ENCODE data around the gene MAPK8.

Gene MAPK8

GRCh38 chr10:48331436-48331835, 25.0 kb downstream of the MAPK8 start:
- no CpG with 5 or more reads among the region's 1 CpG for WGBS (ENCODE audit: extremely low coverage, insufficient coverage, low lambda C conversion rate)
- no peak for DNase-seq
- H3K4me3 ChIP-seq (ENCODE audit: low read length), result no peak overlapping the region

GRCh38 chr10:48332166-48332870, 25.8 kb downstream of the MAPK8 start:
- no peaks in the 10 kb centered on the region for H3K36me3 ChIP-seq (ENCODE audit: control insufficient read depth, insufficient read depth, low read length)
- no CpG with 5 or more reads among the region's 5 CpGs for WGBS (ENCODE audit: extremely low coverage, insufficient coverage, low lambda C conversion rate)
- H3K4ac ChIP-seq (ENCODE audit: low read depth, low read length), result no peak overlapping the region

More at GRCh38 chr10:48331436-48331835, 25.0 kb downstream of the MAPK8 start:
- Histone ChIP-seq H4K5ac (ENCODE audit: low read length) (no peak overlapping the region), H2AK5ac (ENCODE audit: low read length) (no peak overlapping the region), H3K79me2 (ENCODE audit: control insufficient read depth, insufficient read depth, low read length) (peaks cover 3% of the 10 kb centered on the region), H2BK5ac (ENCODE audit: low read length) (no peak overlapping the region), H3K18ac (ENCODE audit: low read length) (no peak overlapping the region), H3K9ac (ENCODE audit: low read length) (no peak overlapping the region), H3K27me3 (ENCODE audit: insufficient read depth, low read length, poor library complexity) (no peaks in the 10 kb centered on the region), H2BK15ac (replicated peaks; ENCODE audit: low read depth) (no peak overlapping the region), H3K23ac (ENCODE audit: low read length) (no peak overlapping the region), H3K27ac (ENCODE audit: low read depth, low read length) (no peak overlapping the region), H2BK120ac (ENCODE audit: low read depth, low read length) (no peak overlapping the region), H3K4ac (ENCODE audit: low read depth, low read length) (no peak overlapping the region), H3K4me2 (ENCODE audit: low read length) (no peak overlapping the region), H3K4me1 (ENCODE audit: control insufficient read depth, low read depth, low read length) (no peaks in the 10 kb centered on the region), H3K56ac (ENCODE audit: low read length) (no peak overlapping the region), H4K8ac (ENCODE audit: low read depth, low read length) (no peak overlapping the region), H3K79me1 (ENCODE audit: low read length) (peaks cover 10% of the 10 kb centered on the region), H3K36me3 (ENCODE audit: control insufficient read depth, insufficient read depth, low read length) (no peaks in the 10 kb centered on the region)

GRCh38 chr10:48332871-48333216, 26.4 kb downstream of the MAPK8 start:
- Histone ChIP-seq H3K27ac (ENCODE audit: low read depth, low read length) (no peak overlapping the region), H3K23ac (ENCODE audit: low read length) (no peak overlapping the region), H4K8ac (ENCODE audit: low read depth, low read length) (no peak overlapping the region), H3K9ac (ENCODE audit: low read length) (no peak overlapping the region), H3K27me3 (ENCODE audit: insufficient read depth, low read length, poor library complexity) (no peaks in the 10 kb centered on the region), H3K36me3 (ENCODE audit: control insufficient read depth, insufficient read depth, low read length) (no peaks in the 10 kb centered on the region), H3K18ac (ENCODE audit: low read length) (no peak overlapping the region), H3K4me1 (ENCODE audit: control insufficient read depth, low read depth, low read length) (no peaks in the 10 kb centered on the region), H2BK15ac (replicated peaks; ENCODE audit: low read depth) (no peak overlapping the region), H4K5ac (ENCODE audit: low read length) (no peak overlapping the region), H3K79me1 (ENCODE audit: low read length) (peaks cover 10% of the 10 kb centered on the region), H2AK5ac (ENCODE audit: low read length) (no peak overlapping the region), H2BK120ac (ENCODE audit: low read depth, low read length) (no peak overlapping the region), H3K56ac (ENCODE audit: low read length) (no peak overlapping the region), H3K4me2 (ENCODE audit: low read length) (no peak overlapping the region), H2BK5ac (ENCODE audit: low read length) (no peak overlapping the region), H3K4ac (ENCODE audit: low read depth, low read length) (no peak overlapping the region), H3K79me2 (ENCODE audit: control insufficient read depth, insufficient read depth, low read length) (peaks cover 3% of the 10 kb centered on the region), H3K4me3 (ENCODE audit: low read length) (no peak overlapping the region)
- no CpG with 5 or more reads among the region's 1 CpG for WGBS (ENCODE audit: extremely low coverage, insufficient coverage, low lambda C conversion rate)
- DNase-seq, result no peak

More at GRCh38 chr10:48332166-48332870, 25.8 kb downstream of the MAPK8 start:
- DNase-seq, result no peak
- Histone ChIP-seq H3K4me3 (ENCODE audit: low read length) (no peak overlapping the region), H3K18ac (ENCODE audit: low read length) (no peak overlapping the region), H2BK15ac (replicated peaks; ENCODE audit: low read depth) (no peak overlapping the region), H3K27ac (ENCODE audit: low read depth, low read length) (no peak overlapping the region), H3K79me1 (ENCODE audit: low read length) (peaks cover 10% of the 10 kb centered on the region), H4K8ac (ENCODE audit: low read depth, low read length) (no peak overlapping the region), H3K4me1 (ENCODE audit: control insufficient read depth, low read depth, low read length) (no peaks in the 10 kb centered on the region), H3K4me2 (ENCODE audit: low read length) (no peak overlapping the region), H2AK5ac (ENCODE audit: low read length) (no peak overlapping the region), H3K79me2 (ENCODE audit: control insufficient read depth, insufficient read depth, low read length) (peaks cover 3% of the 10 kb centered on the region), H3K56ac (ENCODE audit: low read length) (no peak overlapping the region), H3K27me3 (ENCODE audit: insufficient read depth, low read length, poor library complexity) (no peaks in the 10 kb centered on the region), H2BK5ac (ENCODE audit: low read length) (no peak overlapping the region), H2BK120ac (ENCODE audit: low read depth, low read length) (no peak overlapping the region), H4K5ac (ENCODE audit: low read length) (no peak overlapping the region), H3K9ac (ENCODE audit: low read length) (no peak overlapping the region), H3K23ac (ENCODE audit: low read length) (no peak overlapping the region)

- peaks cover 3% of the 10 kb centered on the region for H3K79me2 ChIP-seq (ENCODE audit: control insufficient read depth, insufficient read depth, low read length)
- no peak overlapping the region for H3K4me3 ChIP-seq (ENCODE audit: low read length)
- no peak overlapping the region for H3K23ac ChIP-seq (ENCODE audit: low read length)
- no peak overlapping the region for H2AK5ac ChIP-seq (ENCODE audit: low read length)
- H3K27ac ChIP-seq (ENCODE audit: low read depth, low read length), result no peak overlapping the region
- no peak overlapping the region for H3K56ac ChIP-seq (ENCODE audit: low read length)
- no peak overlapping the region for H3K18ac ChIP-seq (ENCODE audit: low read length)
- no peaks in the 10 kb centered on the region for H3K4me1 ChIP-seq (ENCODE audit: control insufficient read depth, low read depth, low read length)
- H2BK5ac ChIP-seq (ENCODE audit: low read length), result no peak overlapping the region
- H3K79me1 ChIP-seq (ENCODE audit: low read length), result peaks cover 10% of the 10 kb centered on the region
- H3K36me3 ChIP-seq (ENCODE audit: control insufficient read depth, insufficient read depth, low read length), result no peaks in the 10 kb centered on the region
- H3K4me2 ChIP-seq (ENCODE audit: low read length), result no peak overlapping the region
- DNase-seq, result peak; percentile 29
- H3K4ac ChIP-seq (ENCODE audit: low read depth, low read length), result no peak overlapping the region
- no peak overlapping the region for H4K5ac ChIP-seq (ENCODE audit: low read length)
- no CpG with 5 or more reads among the region's 6 CpGs for WGBS (ENCODE audit: extremely low coverage, insufficient coverage, low lambda C conversion rate)
- no peak overlapping the region for H2BK15ac ChIP-seq (replicated peaks; ENCODE audit: low read depth)
- H3K9ac ChIP-seq (ENCODE audit: low read length), result no peak overlapping the region
- H4K8ac ChIP-seq (ENCODE audit: low read depth, low read length), result no peak overlapping the region
- H3K27me3 ChIP-seq (ENCODE audit: insufficient read depth, low read length, poor library complexity), result no peaks in the 10 kb centered on the region
- no peak overlapping the region for H2BK120ac ChIP-seq (ENCODE audit: low read depth, low read length)
Measured at GRCh38 chr10:48333856-48334255, 27.4 kb downstream of the MAPK8 start.

- Histone ChIP-seq H3K23ac (ENCODE audit: low read length) (no peak overlapping the region), H3K79me2 (ENCODE audit: control insufficient read depth, insufficient read depth, low read length) (peaks cover 1% of the 10 kb centered on the region), H2AK5ac (ENCODE audit: low read length) (no peak overlapping the region), H2BK5ac (ENCODE audit: low read length) (no peak overlapping the region), H3K18ac (ENCODE audit: low read length) (no peak overlapping the region), H3K36me3 (ENCODE audit: control insufficient read depth, insufficient read depth, low read length) (no peaks in the 10 kb centered on the region), H3K79me1 (ENCODE audit: low read length) (peaks cover 8% of the 10 kb centered on the region), H3K56ac (ENCODE audit: low read length) (no peak overlapping the region), H3K27me3 (ENCODE audit: insufficient read depth, low read length, poor library complexity) (no peaks in the 10 kb centered on the region), H4K8ac (ENCODE audit: low read depth, low read length) (no peak overlapping the region), H3K4me1 (ENCODE audit: control insufficient read depth, low read depth, low read length) (no peaks in the 10 kb centered on the region), H3K4me3 (ENCODE audit: low read length) (no peak overlapping the region), H2BK15ac (replicated peaks; ENCODE audit: low read depth) (no peak overlapping the region), H3K9ac (ENCODE audit: low read length) (no peak overlapping the region), H3K4me2 (ENCODE audit: low read length) (no peak overlapping the region), H2BK120ac (ENCODE audit: low read depth, low read length) (no peak overlapping the region), H3K27ac (ENCODE audit: low read depth, low read length) (no peak overlapping the region), H3K4ac (ENCODE audit: low read depth, low read length) (no peak overlapping the region), H4K5ac (ENCODE audit: low read length) (no peak overlapping the region)
- WGBS (ENCODE audit: extremely low coverage, insufficient coverage, low lambda C conversion rate), result 100% methylated on average over 1 of the region's 2 CpGs
- no peak for DNase-seq
Measured at GRCh38 chr10:48335788-48336187, 29.3 kb downstream of the MAPK8 start.
